Osteocyte (in vitro differentiated cells): ENCODE measurements around the gene TMPRSS7. TPM values are rescaled to one million over a fixed set of nuclear protein-coding genes. Genes with fewer than 3 reads are reported as not detected.

Experiments
- DNase-seq: peaks from one replicate; pipeline ENCODE4 v3.0.0; 2021; ENCODE audit warnings: mixed read lengths; ENCODE audit not compliant: unreplicated experiment; ENCODE audit errors: extremely low spot score
- H3K27ac Mint-ChIP-seq: one replicate; pipeline ENCODE4 v1.8.0; 2021; ENCODE audit warnings: mild to moderate bottlenecking, mixed read lengths; ENCODE audit not compliant: unreplicated experiment
- H3K27me3 Mint-ChIP-seq: one replicate; pipeline ENCODE4 v1.8.0; 2021; ENCODE audit warnings: mixed read lengths; ENCODE audit not compliant: unreplicated experiment
- H3K36me3 Mint-ChIP-seq: one replicate; pipeline ENCODE4 v1.8.0; 2021; ENCODE audit warnings: mixed read lengths; ENCODE audit not compliant: unreplicated experiment
- H3K4me1 Mint-ChIP-seq: one replicate; pipeline ENCODE4 v1.8.0; 2021; ENCODE audit warnings: mixed read lengths; ENCODE audit not compliant: unreplicated experiment
- H3K4me3 Mint-ChIP-seq: one replicate; pipeline ENCODE4 v1.8.0; 2021; ENCODE audit warnings: mild to moderate bottlenecking, moderate library complexity, mixed read lengths; ENCODE audit not compliant: unreplicated experiment
- H3K9me3 Mint-ChIP-seq: one replicate; pipeline ENCODE4 v1.8.0; 2021; ENCODE audit warnings: mixed read lengths; ENCODE audit not compliant: unreplicated experiment
- CTCF ChIP-seq: fragments of 200-600 bp; sonication (generic); IDR thresholded peaks from 2 replicates; pipeline ENCODE4 v1.5.0; 2021; ENCODE audit warnings: antibody characterized with exemption, mild to moderate bottlenecking, moderate library complexity
- total RNA-seq: library from RNA; stranded (reverse); gene quantifications from 2 replicates; pipeline ENCODE4 v1.2.1, GENCODE V29; 2021

The TMPRSS7 gene
- total RNA-seq, 1 donor from 2014 or later: not detected

GRCh38 chr3:112114576-112115160, 80.1 kb downstream of the TMPRSS7 start:
- Mint-ChIP-seq H3K4me3 (no peak overlapping the region), H3K4me1 (peaks cover 12% of the 10 kb centered on the region)

DNA sequence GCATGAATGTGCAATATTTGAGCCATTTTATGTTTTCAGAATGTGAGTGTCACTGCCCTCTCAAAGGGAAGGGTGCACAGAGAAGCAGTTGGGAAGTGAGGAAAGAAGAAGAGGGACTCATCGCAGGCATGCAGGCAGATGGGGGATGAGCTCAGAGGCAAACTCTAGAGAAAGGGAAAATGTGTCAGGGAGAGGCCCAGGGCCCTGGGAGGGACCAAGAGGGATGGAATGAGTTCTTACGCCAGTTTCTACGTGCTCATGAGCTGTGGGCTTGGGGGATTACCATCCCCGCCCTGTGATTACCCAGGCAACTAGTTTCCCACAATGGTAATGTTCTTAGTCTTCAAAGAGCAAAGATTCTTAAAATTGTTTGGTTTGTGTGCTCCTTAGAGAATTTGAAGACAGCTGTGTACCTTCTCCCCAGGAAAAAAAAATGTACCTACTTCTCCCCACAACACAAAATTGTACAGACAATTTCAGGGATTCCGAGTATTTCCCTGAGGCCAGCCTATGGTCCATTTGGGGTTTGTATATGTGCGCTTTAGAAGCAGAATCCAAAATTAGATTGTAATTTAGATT, 80.7 kb downstream of the TMPRSS7 start:
- Mint-ChIP-seq H3K27me3 (no peaks in the 10 kb centered on the region), H3K9me3 (no peaks in the 10 kb centered on the region), H3K4me1 (peaks cover 12% of the 10 kb centered on the region), H3K27ac (no peak overlapping the region), H3K4me3 (no peak overlapping the region), H3K36me3 (no peaks in the 10 kb centered on the region)
- no peak for DNase-seq
- TF ChIP-seq CTCF: no peak

More at GRCh38 chr3:112114576-112115160, 80.1 kb downstream of the TMPRSS7 start:
- no peak for DNase-seq
- H3K27me3 Mint-ChIP-seq: no peaks in the 10 kb centered on the region
- no peaks in the 10 kb centered on the region for H3K9me3 Mint-ChIP-seq
- no peak for TF ChIP-seq CTCF
- no peaks in the 10 kb centered on the region for H3K36me3 Mint-ChIP-seq
- H3K27ac Mint-ChIP-seq: no peak overlapping the region

- H3K9me3 Mint-ChIP-seq: no peaks in the 10 kb centered on the region
- H3K4me3 Mint-ChIP-seq: no peak overlapping the region
- no peak for TF ChIP-seq CTCF
- no peaks in the 10 kb centered on the region for H3K36me3 Mint-ChIP-seq
- H3K27me3 Mint-ChIP-seq: no peaks in the 10 kb centered on the region
- H3K27ac Mint-ChIP-seq: no peak overlapping the region
- H3K4me1 Mint-ChIP-seq: peaks cover 12% of the 10 kb centered on the region
- DNase-seq: no peak
Measured at GRCh38 chr3:112115806-112116383, 81.4 kb downstream of the TMPRSS7 start.

DNA sequence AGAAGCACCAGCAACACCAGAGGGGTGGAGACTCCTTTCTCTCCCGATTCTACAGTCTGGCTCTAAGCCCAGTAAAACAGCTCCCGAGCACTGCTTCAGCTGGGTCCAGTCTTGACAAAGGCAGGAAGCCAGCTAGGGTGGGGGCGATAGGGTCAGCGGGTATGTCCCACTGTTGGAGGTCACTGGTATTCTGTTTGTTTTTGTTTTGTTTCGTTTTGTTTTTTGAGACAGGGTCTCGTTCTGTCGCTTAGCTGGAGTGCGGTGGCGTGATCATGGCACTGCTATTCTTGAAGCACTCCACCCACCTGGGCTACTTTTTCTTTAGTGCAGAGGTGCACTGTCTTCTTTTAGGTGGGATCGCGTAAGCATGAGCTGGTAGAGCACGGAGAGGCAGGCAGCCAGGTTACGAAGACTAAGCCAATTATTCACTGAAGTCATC, 82.2 kb downstream of the TMPRSS7 start:
- Mint-ChIP-seq H3K4me3 (no peak overlapping the region), H3K27ac (no peak overlapping the region), H3K9me3 (no peaks in the 10 kb centered on the region), H3K4me1 (peaks cover 12% of the 10 kb centered on the region), H3K27me3 (no peaks in the 10 kb centered on the region), H3K36me3 (no peaks in the 10 kb centered on the region)
- TF ChIP-seq CTCF: no peak
- no peak for DNase-seq

DNA sequence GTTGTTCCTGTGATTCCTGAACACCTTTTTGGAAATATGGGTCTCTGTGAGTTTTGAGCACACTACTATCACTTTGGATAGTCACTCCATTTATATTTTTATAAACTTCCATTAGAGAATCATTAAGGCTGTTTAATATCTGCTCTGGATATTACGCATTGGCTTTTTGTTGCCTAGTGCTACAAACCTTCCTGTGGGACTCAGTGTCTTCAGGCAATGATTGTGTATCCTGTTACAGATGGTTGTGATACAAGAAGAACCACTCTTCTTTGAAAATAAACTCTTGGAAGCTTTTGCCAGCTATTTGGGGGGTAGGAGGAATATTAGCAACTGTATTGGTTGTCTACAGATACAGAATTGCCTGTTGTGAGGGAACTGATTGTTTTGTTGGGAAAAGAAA, 82.9 kb downstream of the TMPRSS7 start:
- Mint-ChIP-seq H3K4me1 (peaks cover 12% of the 10 kb centered on the region), H3K27ac (no peak overlapping the region), H3K4me3 (no peak overlapping the region), H3K36me3 (no peaks in the 10 kb centered on the region), H3K9me3 (no peaks in the 10 kb centered on the region), H3K27me3 (no peaks in the 10 kb centered on the region)
- DNase-seq: no peak
- TF ChIP-seq CTCF: no peak
